ENCODE measurements around the gene EEPD1. TPM values are rescaled to one million over a fixed set of nuclear protein-coding genes. Genes with fewer than 3 reads are reported as not detected.

Gene EEPD1
- total RNA-seq, 1 experiment from 2014 or later: 0.70 TPM

DNA sequence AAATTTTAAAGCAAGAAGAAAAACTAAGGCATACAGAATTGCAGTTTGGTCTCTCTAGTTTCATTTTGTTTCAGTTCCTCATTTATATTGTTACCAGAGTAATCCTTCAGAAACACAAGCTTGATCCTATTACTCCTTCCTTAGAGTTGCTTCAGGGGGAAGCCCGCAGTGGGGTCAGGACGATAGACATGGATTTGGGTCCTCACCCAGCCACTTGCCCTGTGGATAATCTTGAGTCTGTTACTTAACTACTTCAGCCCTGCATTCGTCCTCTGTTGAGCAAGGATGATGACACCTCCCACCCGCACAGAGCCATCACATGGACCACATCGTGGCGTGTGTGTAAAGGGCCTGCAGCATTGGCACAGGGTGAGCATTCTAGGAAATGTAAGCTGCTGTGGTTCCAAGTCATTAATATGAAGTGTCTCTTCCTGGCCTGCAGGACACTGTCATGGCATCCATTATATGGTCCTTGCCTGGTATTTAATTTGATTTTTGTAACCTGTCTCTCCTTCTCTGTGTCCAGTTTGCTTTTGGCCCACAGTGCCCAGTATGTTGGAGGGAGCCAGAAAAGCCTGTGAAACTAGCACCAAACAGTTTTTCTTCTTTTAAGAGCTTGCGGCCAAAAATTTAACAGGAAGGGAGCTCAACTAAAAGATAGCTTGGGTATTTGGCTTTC, 111.2 kb downstream of the EEPD1 start:
- no TSS peak for BruUV-seq (replicated peaks)
- CTCF ChIA-PET: interaction anchor here (0.6 to 1.1 kb wide), 3 partner anchors 9 to 652 kb away, joined by 3 to 4 read pairs (median 3); no protein-coding TSS in a partner anchor
- Mint-ChIP-seq H3K27me3 (ENCODE audit: insufficient read depth, unreplicated experiment) (no peaks in the 10 kb centered on the region), H3K36me3 (ENCODE audit: insufficient read depth, unreplicated experiment) (no peaks in the 10 kb centered on the region), H3K4me1 (ENCODE audit: insufficient read depth, unreplicated experiment) (no peaks in the 10 kb centered on the region), H3K27ac (ENCODE audit: low read depth, unreplicated experiment) (no peak overlapping the region), H3K9me3 (ENCODE audit: unreplicated experiment) (no peaks in the 10 kb centered on the region), H3K4me3 (ENCODE audit: unreplicated experiment) (no peak overlapping the region)
- intact Hi-C loops (cut with micrococcal nuclease): no loop called here
- TF ChIP-seq, protein P1, sequence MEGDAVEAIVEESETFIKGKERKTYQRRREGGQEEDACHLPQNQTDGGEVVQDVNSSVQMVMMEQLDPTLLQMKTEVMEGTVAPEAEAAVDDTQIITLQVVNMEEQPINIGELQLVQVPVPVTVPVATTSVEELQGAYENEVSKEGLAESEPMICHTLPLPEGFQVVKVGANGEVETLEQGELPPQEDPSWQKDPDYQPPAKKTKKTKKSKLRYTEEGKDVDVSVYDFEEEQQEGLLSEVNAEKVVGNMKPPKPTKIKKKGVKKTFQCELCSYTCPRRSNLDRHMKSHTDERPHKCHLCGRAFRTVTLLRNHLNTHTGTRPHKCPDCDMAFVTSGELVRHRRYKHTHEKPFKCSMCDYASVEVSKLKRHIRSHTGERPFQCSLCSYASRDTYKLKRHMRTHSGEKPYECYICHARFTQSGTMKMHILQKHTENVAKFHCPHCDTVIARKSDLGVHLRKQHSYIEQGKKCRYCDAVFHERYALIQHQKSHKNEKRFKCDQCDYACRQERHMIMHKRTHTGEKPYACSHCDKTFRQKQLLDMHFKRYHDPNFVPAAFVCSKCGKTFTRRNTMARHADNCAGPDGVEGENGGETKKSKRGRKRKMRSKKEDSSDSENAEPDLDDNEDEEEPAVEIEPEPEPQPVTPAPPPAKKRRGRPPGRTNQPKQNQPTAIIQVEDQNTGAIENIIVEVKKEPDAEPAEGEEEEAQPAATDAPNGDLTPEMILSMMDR (IDR thresholded peaks at IDR 0.05; ENCODE audit: unreplicated experiment): no peak
- DNase-seq (ENCODE audit: unreplicated experiment): no peak
- POLR2A ChIA-PET: interaction anchor here (0.6 to 0.7 kb wide), 2 partner anchors 26 to 135 kb away, joined by 3 read pairs; no protein-coding TSS in a partner anchor

DNA sequence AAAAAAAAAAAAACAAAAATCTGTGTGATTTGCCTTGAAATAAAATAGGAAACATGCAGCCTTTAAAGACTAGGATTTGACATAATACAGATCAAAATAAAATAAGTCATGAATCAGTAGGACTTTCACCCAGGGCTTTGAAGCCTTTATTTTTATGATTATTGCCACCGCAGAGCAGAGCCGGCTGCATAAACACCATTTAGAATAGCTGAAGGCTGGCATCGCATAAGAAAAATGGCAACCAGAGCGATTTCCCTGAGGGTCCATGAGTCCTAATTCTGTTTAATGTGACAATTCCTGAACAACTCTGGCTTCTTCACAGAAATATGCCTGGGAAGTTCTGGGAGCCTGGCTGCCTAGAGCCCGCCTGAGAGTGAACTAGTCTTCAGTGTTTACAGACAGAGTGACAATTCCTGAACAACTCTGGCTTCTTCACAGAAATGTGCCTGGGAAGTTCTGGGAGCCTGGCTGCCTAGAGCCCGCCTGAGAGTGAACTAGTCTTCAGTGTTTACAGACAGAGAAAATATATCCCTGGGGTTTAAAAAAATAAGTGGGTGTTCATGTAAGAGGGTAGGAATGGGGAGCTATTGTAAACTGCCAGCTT, 112.0 kb downstream of the EEPD1 start:
- no TSS peak for BruUV-seq (replicated peaks)
- DNase-seq (ENCODE audit: unreplicated experiment): no peak
- Mint-ChIP-seq H3K9me3 (ENCODE audit: unreplicated experiment) (no peaks in the 10 kb centered on the region), H3K36me3 (ENCODE audit: insufficient read depth, unreplicated experiment) (no peaks in the 10 kb centered on the region), H3K27me3 (ENCODE audit: insufficient read depth, unreplicated experiment) (no peaks in the 10 kb centered on the region), H3K4me3 (ENCODE audit: unreplicated experiment) (no peak overlapping the region), H3K27ac (ENCODE audit: low read depth, unreplicated experiment) (no peak overlapping the region), H3K4me1 (ENCODE audit: insufficient read depth, unreplicated experiment) (no peaks in the 10 kb centered on the region)
- TF ChIP-seq, protein P1 (IDR thresholded peaks at IDR 0.05; ENCODE audit: unreplicated experiment): no peak
- ChIA-PET CTCF (no interaction called here), POLR2A (interaction anchor here (0.6 to 0.7 kb wide), 2 partner anchors 25 to 136 kb away, joined by 3 read pairs; no protein-coding TSS in a partner anchor)
- intact Hi-C loops (cut with micrococcal nuclease): no loop called here

DNA sequence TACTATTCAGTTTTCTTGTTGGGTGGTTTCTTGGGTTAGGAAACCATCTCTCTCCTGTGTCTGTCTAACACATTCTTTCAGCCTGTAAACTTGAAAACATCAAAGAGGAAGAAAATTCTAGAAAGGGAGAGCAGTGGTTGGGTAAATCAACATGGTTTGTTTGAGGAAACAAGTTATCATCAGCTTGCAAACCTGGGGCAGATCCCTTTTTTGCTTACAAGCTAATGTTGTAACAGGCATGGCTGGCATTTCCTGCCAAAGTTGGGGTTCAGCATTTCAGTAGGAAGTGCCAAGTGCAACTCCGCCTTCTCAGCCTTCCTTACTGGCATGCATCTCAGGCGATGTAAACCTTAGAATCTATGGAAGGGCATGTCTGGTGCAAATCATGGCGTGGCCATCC, 112.6 kb downstream of the EEPD1 start:
- H3K27me3 Mint-ChIP-seq (ENCODE audit: insufficient read depth, unreplicated experiment): no peaks in the 10 kb centered on the region
- CTCF ChIA-PET: interaction anchor here (0.6 kb wide), 1 partner anchor 54 kb away, joined by 3 read pairs; no protein-coding TSS in a partner anchor
- H3K9me3 Mint-ChIP-seq (ENCODE audit: unreplicated experiment): no peaks in the 10 kb centered on the region
- POLR2A ChIA-PET: no interaction called here
- no peak overlapping the region for H3K4me3 Mint-ChIP-seq (ENCODE audit: unreplicated experiment)
- TF ChIP-seq, protein P1 (IDR thresholded peaks at IDR 0.05; ENCODE audit: unreplicated experiment): no peak
- no TSS peak for BruUV-seq (replicated peaks)
- DNase-seq (ENCODE audit: unreplicated experiment): no peak
- no peaks in the 10 kb centered on the region for H3K36me3 Mint-ChIP-seq (ENCODE audit: insufficient read depth, unreplicated experiment)
- H3K27ac Mint-ChIP-seq (ENCODE audit: low read depth, unreplicated experiment): no peak overlapping the region
- intact Hi-C loops (cut with micrococcal nuclease): no loop called here
- no peaks in the 10 kb centered on the region for H3K4me1 Mint-ChIP-seq (ENCODE audit: insufficient read depth, unreplicated experiment)

DNA sequence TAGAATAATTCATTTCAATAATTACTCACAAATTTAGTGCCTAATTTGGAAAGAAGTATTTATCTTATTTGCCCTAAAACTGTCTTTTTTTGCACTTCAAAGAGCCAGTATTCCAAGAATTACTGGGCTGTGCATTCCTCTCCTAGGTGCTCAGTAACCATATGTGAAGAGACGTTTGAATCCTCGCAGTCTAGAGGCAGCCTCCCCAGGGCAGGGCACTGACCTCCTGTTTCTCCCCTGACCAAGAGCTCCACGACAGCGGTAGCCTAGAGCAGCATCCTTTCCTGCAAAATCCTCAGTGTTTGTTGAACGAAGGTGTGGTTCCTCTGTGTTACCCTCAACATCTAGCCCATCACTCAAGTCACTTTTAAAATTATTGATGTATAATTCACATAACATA, 113.1 kb downstream of the EEPD1 start:
- DNase-seq (ENCODE audit: unreplicated experiment): no peak
- Mint-ChIP-seq H3K4me1 (ENCODE audit: insufficient read depth, unreplicated experiment) (no peaks in the 10 kb centered on the region), H3K27ac (ENCODE audit: low read depth, unreplicated experiment) (no peak overlapping the region), H3K27me3 (ENCODE audit: insufficient read depth, unreplicated experiment) (no peaks in the 10 kb centered on the region), H3K9me3 (ENCODE audit: unreplicated experiment) (no peaks in the 10 kb centered on the region), H3K36me3 (ENCODE audit: insufficient read depth, unreplicated experiment) (no peaks in the 10 kb centered on the region), H3K4me3 (ENCODE audit: unreplicated experiment) (no peak overlapping the region)
- ChIA-PET CTCF (interaction anchor here (0.6 to 1.4 kb wide), 2 partner anchors 17 to 53 kb away, joined by 3 to 5 read pairs; no protein-coding TSS in a partner anchor), POLR2A (no interaction called here)
- no TSS peak for BruUV-seq (replicated peaks)
- TF ChIP-seq, protein P1 (IDR thresholded peaks at IDR 0.05; ENCODE audit: unreplicated experiment): no peak
- intact Hi-C loops (cut with micrococcal nuclease): no loop called here

Data from MCF 10A (cell line).